HepG2 (cell line): Measurements from ENCODE around the gene VAV2. TPM values are rescaled to one million over a fixed set of nuclear protein-coding genes. Genes with fewer than 3 reads are reported as not detected.

Experiments used
- ATAC-seq: fragments of 200-7000 bp; cut with Tn5 transposase; 3 replicates; pipeline ENCODE4 v1.9.1; 2020; ENCODE audit warnings: mild to moderate bottlenecking, moderate library complexity
- BruUV-seq: library from RNA; stranded (reverse); fragments of 400-500 nt; replicated peaks from 2 replicates; lab custom pipeline; 2021; lab: Mats Ljungman, UMichigan
- CTCF ChIA-PET: fragments of 300-600 bp; formaldehyde crosslinking; extraction: SDS; loops from one replicate; lab custom pipeline; 2021; ENCODE audit warnings: low total read pairs, inconsistent platforms, low intra/inter-chr PET ratio; lab: Yijun Ruan, JAX
- POLR2A ChIA-PET: fragments of 350-600 bp; sonication (Branson Sonifier 250); formaldehyde crosslinking; loops from one replicate; lab custom pipeline; 2020; ENCODE audit warnings: antibody characterized with exemption, inconsistent platforms; lab: Yijun Ruan, JAX
- DNase-seq: peaks from one replicate; pipeline ENCODE4 v3.0.0-alpha.2; 2015; ENCODE audit warnings: low spot score
- FAIRE-seq: peaks from 3 replicates; lab custom pipeline; 2011; peaks lifted over from hg19 to GRCh38; lab: Jason Lieb, UNC
- H2AFZ ChIP-seq: one replicate; pipeline ENCODE4 v1.6.1; 2011; ENCODE audit warnings: low read length, inconsistent platforms
- H3K27ac ChIP-seq: fragments of 300-600 bp; 3 replicates; pipeline ENCODE4 v1.8.0; 2011; ENCODE audit warnings: mixed run types, mild to moderate bottlenecking, mixed read lengths, low read length, inconsistent platforms; ENCODE audit not compliant: insufficient read depth; ENCODE audit errors: extremely low read length
- H3K27me3 ChIP-seq, 2 experiments: fragments of 200-600 bp in 1 of 2; 2 replicates in 1 of 2; 3 replicates in 1 of 2; pipeline versions ENCODE4 v1.6.0 to v1.8.0; 2011; ENCODE audit warnings: low read length in 2 of 2, mild to moderate bottlenecking in 2 of 2, moderate library complexity in 2 of 2, inconsistent platforms in 1 of 2; ENCODE audit not compliant: insufficient read depth in 2 of 2, control insufficient read depth in 1 of 2
- H3K36me3 ChIP-seq, 2 experiments: fragments of 200-600 bp in 1 of 2; replicated peaks in 1 of 2; 2 replicates in 1 of 2; 3 replicates in 1 of 2; pipeline versions ENCODE4 v1.5.1 to v1.8.0; 2011; ENCODE audit warnings: low read length in 2 of 2, inconsistent platforms in 1 of 2; ENCODE audit not compliant: insufficient read depth in 2 of 2, control insufficient read depth in 1 of 2
- H3K4me1 ChIP-seq: 2 replicates; pipeline ENCODE4 v1.5.1; 2012; ENCODE audit warnings: low read length, inconsistent platforms; ENCODE audit not compliant: insufficient read depth
- H3K4me2 ChIP-seq: 2 replicates; pipeline ENCODE4 v1.6.0; 2011; ENCODE audit warnings: low read depth, low read length, inconsistent platforms
- H3K4me3 ChIP-seq, 3 experiments: fragments of 200-600 bp in 1 of 3; sonication (generic), shearing (Covaris generic) in 1 of 3; replicated peaks in 1 of 3; 2 replicates each; pipeline ENCODE4 v1.5.1; 2011 to 2016; ENCODE audit warnings: low read length in 3 of 3, inconsistent platforms in 2 of 3, low read depth in 2 of 3, mild to moderate bottlenecking in 2 of 3, control low read depth in 1 of 3, mixed read lengths in 1 of 3; ENCODE audit not compliant: insufficient read depth in 1 of 3
- H3K79me2 ChIP-seq: one replicate; pipeline ENCODE4 v1.6.1; 2011; ENCODE audit warnings: low read length, inconsistent platforms; ENCODE audit not compliant: insufficient read depth
- H3K9ac ChIP-seq: 2 replicates; pipeline ENCODE4 v1.6.0; 2011; ENCODE audit warnings: mild to moderate bottlenecking, low read depth, low read length, inconsistent platforms; ENCODE audit not compliant: insufficient read depth
- H3K9me3 ChIP-seq: 2 replicates; pipeline ENCODE4 v1.5.1; 2012; ENCODE audit warnings: mild to moderate bottlenecking, low read length
- H4K20me1 ChIP-seq: 2 replicates; pipeline ENCODE4 v1.6.0; 2011; ENCODE audit warnings: inconsistent platforms, mild to moderate bottlenecking, low read length, moderate library complexity; ENCODE audit not compliant: insufficient read depth
- HDAC1 ChIP-seq: sonication (generic); formaldehyde crosslinking; IDR thresholded peaks from 2 replicates; pipeline ENCODE4 v1.5.1; 2020; ENCODE audit warnings: mild to moderate bottlenecking, missing genetic modification reagents
- KLF12 ChIP-seq: sonication (generic); formaldehyde crosslinking; IDR thresholded peaks from 2 replicates; pipeline ENCODE4 v1.4.0; 2020; ENCODE audit warnings: missing genetic modification reagents, borderline replicate concordance
- MBD4 ChIP-seq: IDR thresholded peaks from 2 replicates; pipeline ENCODE4 v1.6.1; 2012; ENCODE audit warnings: low read length, inconsistent platforms, borderline replicate concordance
- MTF1 ChIP-seq: sonication (generic); formaldehyde crosslinking; IDR thresholded peaks from 2 replicates; pipeline ENCODE4 v1.5.0; 2020; ENCODE audit warnings: missing genetic modification reagents
- ONECUT2 ChIP-seq: sonication (generic); formaldehyde crosslinking; IDR thresholded peaks from 2 replicates; pipeline ENCODE4 v1.4.0; 2020; ENCODE audit warnings: missing genetic modification reagents
- RARG ChIP-seq: sonication (generic); formaldehyde crosslinking; IDR thresholded peaks from 2 replicates; pipeline ENCODE4 v1.4.0; 2020; ENCODE audit warnings: low read depth, mild to moderate bottlenecking, missing genetic modification reagents
- RCOR2 ChIP-seq: IDR thresholded peaks from 2 replicates; pipeline ENCODE4 v1.6.1; 2016; ENCODE audit warnings: missing biosample characterization, missing genetic modification reagents
- SOX6 ChIP-seq, 2 experiments: fragments of 450-650 bp in 1 of 2; sonication (generic) in 1 of 2; formaldehyde crosslinking in 1 of 2; IDR thresholded peaks; 2 replicates each; pipeline versions ENCODE4 v1.4.0 to v1.6.1; 2017 to 2020; ENCODE audit warnings: antibody characterized with exemption in 1 of 2, mild to moderate bottlenecking in 1 of 2, missing genetic modification reagents in 1 of 2
- ZBTB3 ChIP-seq: sonication (generic); formaldehyde crosslinking; IDR thresholded peaks from 2 replicates; pipeline ENCODE4 v1.4.0; 2020; ENCODE audit warnings: low read depth, mild to moderate bottlenecking, moderate library complexity, missing genetic modification reagents, borderline replicate concordance
- ZNF3 ChIP-seq: IDR thresholded peaks from 2 replicates; pipeline ENCODE4 v1.7.0; 2017; ENCODE audit warnings: inconsistent platforms
- ZNF672 ChIP-seq: sonication (generic); formaldehyde crosslinking; IDR thresholded peaks from 2 replicates; pipeline ENCODE4 v1.8.1; 2022; ENCODE audit warnings: missing genetic modification reagents
- ZSCAN29 ChIP-seq: sonication (generic); formaldehyde crosslinking; conservative IDR thresholded peaks from 2 replicates; pipeline ENCODE4 v1.4.0; 2020; ENCODE audit warnings: mild to moderate bottlenecking, missing genetic modification reagents
- ZSCAN9 ChIP-seq: IDR thresholded peaks from 2 replicates; pipeline ENCODE4 v1.6.1; 2016; ENCODE audit warnings: borderline replicate concordance
- WGBS: methylation state at CpG from one replicate; pipeline ENCODE4 v1.1.6; 2017; ENCODE audit warnings: low lambda C conversion rate; 5-methylcytosine and 5-hydroxymethylcytosine counted together
- in situ Hi-C: cut with HindIII; loops from 2 replicates; pipeline ENCODE4 v1.10.0; 2017; ENCODE audit warnings: low pct_unique_long_range_greater_than_20kb; ENCODE audit not compliant: extremely low pct_ligation_motif_present
- intact Hi-C: fragments of 100-400 bp; cut with micrococcal nuclease; formaldehyde crosslinking; loops from one replicate; pipeline ENCODE4 v1.10.0; 2022; ENCODE audit not compliant: unreplicated experiment
- polyA plus RNA-seq, 8 experiments: library from polyadenylated mRNA; depleted of rRNA in 3 of 8; stranded (reverse) in 7 of 8; unstranded in 1 of 8; fragments of >200 nt; fragmentation: Illumina TruSeq in 4 of 8; extraction: Trizol in 4 of 8; gene quantifications; 2 replicates each; pipeline versions ENCODE4 v1.2.1 to v1.2.3, GENCODE V29; 2011 to 2016; ENCODE audit warnings: low read depth in 4 of 8, missing spikeins in 1 of 8, mixed read lengths in 1 of 8; ENCODE audit not compliant: insufficient read depth in 1 of 8
- total RNA-seq, 5 experiments: library from RNA; depleted of rRNA; stranded (reverse); fragments of >200 nt; fragmentation: Illumina TruSeq; extraction: Trizol; gene quantifications; 2 replicates each; pipeline ENCODE4 v1.2.3, GENCODE V29; 2016; ENCODE audit warnings: low read depth in 1 of 5
- TF ChIP-seq, protein P1 (sequence below), 2 experiments: sonication (generic) in 1 of 2; formaldehyde crosslinking in 1 of 2; IDR thresholded peaks; 2 replicates each; pipeline versions ENCODE4 v1.4.0 to v1.6.1; 2016 to 2020; ENCODE audit warnings: borderline replicate concordance in 1 of 2, low read depth in 1 of 2, mild to moderate bottlenecking in 1 of 2, missing genetic modification reagents in 1 of 2
- TF ChIP-seq, protein P2 (sequence below): sonication (generic); formaldehyde crosslinking; IDR thresholded peaks from 2 replicates; pipeline ENCODE4 v1.4.0; 2020; ENCODE audit warnings: mild to moderate bottlenecking, missing genetic modification reagents

The VAV2 gene
- total and polyA plus RNA-seq, 2 of the 13 experiments (the other 11 are each of a cell fraction or from before 2014, with no cell fraction given), result 22.5 to 22.9 TPM

DNA sequence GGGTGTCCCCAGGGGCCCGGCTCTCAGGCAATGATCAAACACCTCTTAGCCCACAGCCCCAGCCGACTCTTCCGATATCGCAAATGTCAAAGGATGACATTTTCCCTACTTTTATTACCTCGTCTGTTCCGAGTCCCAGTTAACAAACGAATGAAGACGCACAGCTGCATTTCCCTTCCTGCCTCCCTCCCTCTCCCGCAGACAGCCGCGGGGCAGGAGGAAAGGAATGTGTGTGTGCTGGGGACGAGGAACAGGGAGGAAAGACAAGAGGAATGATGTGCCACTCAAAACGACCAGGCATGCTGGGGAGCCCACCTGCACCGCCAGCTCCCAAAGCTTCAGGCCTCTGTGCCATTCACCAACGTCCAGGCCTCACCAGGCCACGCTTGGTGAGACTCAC lies 128.1 kb downstream of the VAV2 start:
- Histone ChIP-seq H3K36me3 (peaks cover 21 to 31% of the 10 kb centered on the region in 2 experiments; a peak in 4 of 5 replicates), H3K4me1 (no peaks in the 10 kb centered on the region), H3K4me2 (no peak overlapping the region), H3K27me3 (no peaks in the 10 kb centered on the region), H3K9ac (no peak overlapping the region), H2AFZ (no peak overlapping the region), H4K20me1 (peaks cover 49% of the 10 kb centered on the region; the same call in 1 of the 2 replicates), H3K27ac (no peak overlapping the region), H3K79me2 (peaks cover 41% of the 10 kb centered on the region), H3K4me3 (no peak overlapping the region), H3K9me3 (no peaks in the 10 kb centered on the region)
- DNase-seq (no peak), FAIRE-seq (no peak), ATAC-seq (no peak)
- intact Hi-C loops, result no loop called here
- BruUV-seq, result no TSS peak
- in situ Hi-C loops, result no loop called here
- TF ChIP-seq ZSCAN9 (CRISPR knock-in tag) (no peak), RCOR2 (CRISPR knock-in tag) (no peak), ZNF3 (no peak), MBD4 (no peak), ZSCAN29 (no peak), KLF12 (CRISPR knock-in tag) (no peak), ONECUT2 (CRISPR knock-in tag) (no peak), ZNF672 (CRISPR knock-in tag) (no peak), ZBTB3 (CRISPR knock-in tag) (no peak), RARG (CRISPR knock-in tag) (no peak), HDAC1 (no peak), SOX6 (IDR thresholded peaks at IDR 0.05) (no peak), SOX6 (CRISPR knock-in tag; IDR thresholded peaks at IDR 0.05) (no peak), MTF1 (CRISPR knock-in tag) (no peak)
- TF ChIP-seq, protein P1, sequence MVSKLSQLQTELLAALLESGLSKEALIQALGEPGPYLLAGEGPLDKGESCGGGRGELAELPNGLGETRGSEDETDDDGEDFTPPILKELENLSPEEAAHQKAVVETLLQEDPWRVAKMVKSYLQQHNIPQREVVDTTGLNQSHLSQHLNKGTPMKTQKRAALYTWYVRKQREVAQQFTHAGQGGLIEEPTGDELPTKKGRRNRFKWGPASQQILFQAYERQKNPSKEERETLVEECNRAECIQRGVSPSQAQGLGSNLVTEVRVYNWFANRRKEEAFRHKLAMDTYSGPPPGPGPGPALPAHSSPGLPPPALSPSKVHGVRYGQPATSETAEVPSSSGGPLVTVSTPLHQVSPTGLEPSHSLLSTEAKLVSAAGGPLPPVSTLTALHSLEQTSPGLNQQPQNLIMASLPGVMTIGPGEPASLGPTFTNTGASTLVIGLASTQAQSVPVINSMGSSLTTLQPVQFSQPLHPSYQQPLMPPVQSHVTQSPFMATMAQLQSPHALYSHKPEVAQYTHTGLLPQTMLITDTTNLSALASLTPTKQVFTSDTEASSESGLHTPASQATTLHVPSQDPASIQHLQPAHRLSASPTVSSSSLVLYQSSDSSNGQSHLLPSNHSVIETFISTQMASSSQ (IDR thresholded peaks at IDR 0.05; ENCODE audit: low read depth), result no peak
- TF ChIP-seq, protein P1 (CRISPR knock-in tag; IDR thresholded peaks at IDR 0.05; ENCODE audit: borderline replicate concordance), result no peak
- TF ChIP-seq, protein P2, sequence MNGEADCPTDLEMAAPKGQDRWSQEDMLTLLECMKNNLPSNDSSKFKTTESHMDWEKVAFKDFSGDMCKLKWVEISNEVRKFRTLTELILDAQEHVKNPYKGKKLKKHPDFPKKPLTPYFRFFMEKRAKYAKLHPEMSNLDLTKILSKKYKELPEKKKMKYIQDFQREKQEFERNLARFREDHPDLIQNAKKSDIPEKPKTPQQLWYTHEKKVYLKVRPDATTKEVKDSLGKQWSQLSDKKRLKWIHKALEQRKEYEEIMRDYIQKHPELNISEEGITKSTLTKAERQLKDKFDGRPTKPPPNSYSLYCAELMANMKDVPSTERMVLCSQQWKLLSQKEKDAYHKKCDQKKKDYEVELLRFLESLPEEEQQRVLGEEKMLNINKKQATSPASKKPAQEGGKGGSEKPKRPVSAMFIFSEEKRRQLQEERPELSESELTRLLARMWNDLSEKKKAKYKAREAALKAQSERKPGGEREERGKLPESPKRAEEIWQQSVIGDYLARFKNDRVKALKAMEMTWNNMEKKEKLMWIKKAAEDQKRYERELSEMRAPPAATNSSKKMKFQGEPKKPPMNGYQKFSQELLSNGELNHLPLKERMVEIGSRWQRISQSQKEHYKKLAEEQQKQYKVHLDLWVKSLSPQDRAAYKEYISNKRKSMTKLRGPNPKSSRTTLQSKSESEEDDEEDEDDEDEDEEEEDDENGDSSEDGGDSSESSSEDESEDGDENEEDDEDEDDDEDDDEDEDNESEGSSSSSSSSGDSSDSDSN (CRISPR knock-in tag), result no peak
- WGBS, result 97% methylated on average over 15 of the region's 16 CpGs
- ChIA-PET POLR2A (interaction anchor here (1.3 kb wide), 1 partner anchor 131 kb away, joined by 3 read pairs; no protein-coding TSS in a partner anchor), CTCF (no interaction called here)
